H1 (cell line): Measurements from ENCODE around the gene MMP8. TPM values are rescaled to one million over a fixed set of nuclear protein-coding genes. Genes with fewer than 3 reads are reported as not detected.

Source experiments
- CTCF ChIA-PET: fragments of 300-600 bp; sonication (Branson Sonifier 250); formaldehyde crosslinking; loops from one replicate; lab custom pipeline; 2021; ENCODE audit not compliant: partially characterized antibody; lab: Charles Lee
- POLR2A ChIA-PET: fragments of 300-600 bp; sonication (Branson Sonifier 250); formaldehyde crosslinking; loops from one replicate; lab custom pipeline; 2021; ENCODE audit warnings: inconsistent platforms; ENCODE audit not compliant: partially characterized antibody; lab: Charles Lee
- DNase-seq, 2 experiments: peaks; one replicate each; pipeline versions ENCODE4 v3.0.0 to v3.0.0-alpha.2; 2010 to 2022; ENCODE audit warnings: low spot score in 2 of 2, low read depth in 1 of 2, mixed read lengths in 1 of 2
- FAIRE-seq: peaks from 2 replicates; lab custom pipeline; 2011; peaks lifted over from hg19 to GRCh38; lab: Jason Lieb, UNC
- H2AFZ ChIP-seq: 2 replicates; pipeline ENCODE4 v1.8.1; 2012; ENCODE audit warnings: low read length, inconsistent platforms
- H2AK5ac ChIP-seq: 2 replicates; pipeline ENCODE4 v1.6.1; 2013; ENCODE audit warnings: low read depth, low read length
- H2BK120ac ChIP-seq: replicated peaks from 2 replicates; pipeline ENCODE3; 2013; ENCODE audit warnings: low read depth, low read length, inconsistent platforms
- H2BK12ac ChIP-seq: 2 replicates; pipeline ENCODE4 v1.6.1; 2013; ENCODE audit warnings: low read depth, low read length
- H2BK15ac ChIP-seq: 2 replicates; pipeline ENCODE4 v1.6.1; 2013; ENCODE audit warnings: low read length
- H2BK20ac ChIP-seq: 2 replicates; pipeline ENCODE4 v1.6.1; 2013; ENCODE audit warnings: low read length
- H2BK5ac ChIP-seq: 2 replicates; pipeline ENCODE4 v1.6.1; 2013; ENCODE audit warnings: low read depth, low read length
- H3K14ac ChIP-seq: 2 replicates; pipeline ENCODE4 v1.6.1; 2013; ENCODE audit warnings: inconsistent platforms; ENCODE audit not compliant: insufficient read length
- H3K18ac ChIP-seq: 2 replicates; pipeline ENCODE4 v1.6.1; 2013; ENCODE audit warnings: low read length; ENCODE audit errors: extremely low read depth
- H3K23ac ChIP-seq: 2 replicates; pipeline ENCODE4 v1.6.1; 2013; ENCODE audit warnings: inconsistent platforms; ENCODE audit not compliant: insufficient read length
- H3K23me2 ChIP-seq: 2 replicates; pipeline ENCODE4 v1.6.1; 2013; ENCODE audit warnings: low read depth, low read length
- H3K27ac ChIP-seq: 2 replicates; pipeline ENCODE4 v1.6.1; 2011; ENCODE audit warnings: low read depth, low read length, inconsistent platforms
- H3K27me3 ChIP-seq, 4 experiments: replicated peaks in 1 of 4; 1 replicate in 1 of 4; 2 replicates in 3 of 4; pipeline versions ENCODE4 v1.6.1 to v1.8.1; 2011 to 2013; ENCODE audit warnings: low read length in 3 of 4, mild to moderate bottlenecking in 3 of 4, inconsistent platforms in 2 of 4, mixed read lengths in 2 of 4, moderate library complexity in 1 of 4; ENCODE audit not compliant: control insufficient read depth in 3 of 4, insufficient read depth in 3 of 4; ENCODE audit errors: extremely low read depth in 1 of 4
- H3K36me3 ChIP-seq, 4 experiments: 2 replicates each; pipeline versions ENCODE4 v1.6.1 to v1.8.1; 2011 to 2013; ENCODE audit warnings: mild to moderate bottlenecking in 4 of 4, low read length in 3 of 4, moderate library complexity in 2 of 4, control low read depth in 1 of 4, inconsistent platforms in 1 of 4; ENCODE audit not compliant: insufficient read depth in 4 of 4, control insufficient read depth in 2 of 4
- H3K4ac ChIP-seq: replicated peaks from 2 replicates; pipeline ENCODE3; 2013; ENCODE audit warnings: low read length, low read depth, mixed read lengths, inconsistent platforms; ENCODE audit not compliant: insufficient read length
- H3K4me1 ChIP-seq, 4 experiments: replicated peaks in 1 of 4; 1 replicate in 1 of 4; 2 replicates in 3 of 4; pipeline versions ENCODE4 v1.6.1 to v1.8.1; 2011 to 2013; ENCODE audit warnings: low read length in 3 of 4, inconsistent platforms in 2 of 4, mixed read lengths in 1 of 4; ENCODE audit not compliant: insufficient read depth in 4 of 4, control insufficient read depth in 3 of 4
- H3K4me2 ChIP-seq, 2 experiments: 2 replicates each; pipeline versions ENCODE4 v1.6.1 to v1.8.1; 2011 to 2013; ENCODE audit warnings: low read depth in 2 of 2, low read length in 2 of 2, control low read depth in 1 of 2, inconsistent platforms in 1 of 2, mild to moderate bottlenecking in 1 of 2; ENCODE audit not compliant: insufficient read depth in 1 of 2
- H3K4me3 ChIP-seq, 4 experiments: fragments of 200-600, 300-600 bp in 1 of 4; sonication (generic), shearing (Covaris generic), sonication (Bioruptor Twin) in 1 of 4; 2 replicates each; pipeline versions ENCODE4 v1.5.1 to v1.8.1; 2011 to 2016; ENCODE audit warnings: low read length in 4 of 4, low read depth in 3 of 4, control low read depth in 2 of 4, inconsistent platforms in 2 of 4, mild to moderate bottlenecking in 2 of 4, mixed read lengths in 1 of 4, moderate library complexity in 1 of 4; ENCODE audit not compliant: insufficient read depth in 2 of 4; ENCODE audit errors: extremely low read depth in 1 of 4
- H3K56ac ChIP-seq: replicated peaks from 2 replicates; pipeline ENCODE3; 2013; ENCODE audit warnings: low read depth, mild to moderate bottlenecking, mixed read lengths, low read length, inconsistent platforms; ENCODE audit not compliant: insufficient read length
- H3K79me1 ChIP-seq: 2 replicates; pipeline ENCODE4 v1.6.1; 2013; ENCODE audit warnings: low read depth, low read length, control low read depth
- H3K79me2 ChIP-seq, 2 experiments: 2 replicates each; pipeline versions ENCODE4 v1.6.1 to v1.8.1; 2012 to 2013; ENCODE audit warnings: low read length in 2 of 2, mild to moderate bottlenecking in 2 of 2, inconsistent platforms in 1 of 2; ENCODE audit not compliant: insufficient read depth in 2 of 2, control insufficient read depth in 1 of 2
- H3K9ac ChIP-seq, 4 experiments: replicated peaks in 1 of 4; 1 replicate in 1 of 4; 2 replicates in 3 of 4; pipeline versions ENCODE4 v1.6.1 to v1.8.1; 2011 to 2013; ENCODE audit warnings: low read depth in 3 of 4, low read length in 3 of 4, control low read depth in 2 of 4, mild to moderate bottlenecking in 2 of 4, moderate library complexity in 2 of 4, inconsistent platforms in 1 of 4; ENCODE audit errors: extremely low read depth in 1 of 4
- H3K9me3 ChIP-seq, 2 experiments: 2 replicates each; pipeline versions ENCODE4 v1.6.1 to v1.8.1; 2012 to 2013; ENCODE audit warnings: mild to moderate bottlenecking in 2 of 2, moderate library complexity in 2 of 2, control low read depth in 1 of 2, inconsistent platforms in 1 of 2, low read depth in 1 of 2, low read length in 1 of 2, mixed read lengths in 1 of 2; ENCODE audit not compliant: insufficient read depth in 2 of 2
- H4K20me1 ChIP-seq, 2 experiments: replicated peaks in 1 of 2; 2 replicates each; pipeline versions ENCODE3 to v1.8.1; 2011 to 2013; ENCODE audit warnings: inconsistent platforms in 2 of 2, low read length in 2 of 2, mild to moderate bottlenecking in 1 of 2; ENCODE audit not compliant: insufficient read depth in 2 of 2, control insufficient read depth in 1 of 2
- H4K5ac ChIP-seq: 2 replicates; pipeline ENCODE4 v1.6.1; 2013; ENCODE audit warnings: low read length, low read depth, mixed read lengths, inconsistent platforms; ENCODE audit not compliant: insufficient read length
- H4K8ac ChIP-seq: 2 replicates; pipeline ENCODE4 v1.8.0; 2013; ENCODE audit warnings: mild to moderate bottlenecking, moderate library complexity, low read length, inconsistent platforms; ENCODE audit not compliant: insufficient read depth; ENCODE audit errors: extremely low read depth
- H4K91ac ChIP-seq: replicated peaks from 2 replicates; pipeline ENCODE3; 2013; ENCODE audit warnings: low read length, mixed read lengths, inconsistent platforms; ENCODE audit not compliant: insufficient read length
- BACH1 ChIP-seq: IDR thresholded peaks from 2 replicates; pipeline ENCODE4 v1.6.1; 2012; ENCODE audit warnings: low read length, improper control_type of control experiment
- BCL11A ChIP-seq, 2 experiments: IDR thresholded peaks; one replicate each; pipeline ENCODE4 v1.6.1; 2011; ENCODE audit warnings: low read depth in 2 of 2, low read length in 2 of 2, mild to moderate bottlenecking in 2 of 2
- CBX8 ChIP-seq: fragments of 300-800, 300-1000 bp; sonication (generic); IDR thresholded peaks from 2 replicates; pipeline ENCODE4 v1.7.1; 2016; ENCODE audit warnings: low read depth, low read length, borderline replicate concordance
- CEBPB ChIP-seq: IDR thresholded peaks from 2 replicates; pipeline ENCODE4 v1.6.1; 2012; ENCODE audit warnings: low read depth, low read length
- CREB1 ChIP-seq: IDR thresholded peaks from 2 replicates; pipeline ENCODE4 v1.6.1; 2012; ENCODE audit warnings: inconsistent platforms
- EZH2 ChIP-seq: fragments of 200-600 bp; sonication (generic); IDR thresholded peaks from 2 replicates; pipeline ENCODE4 v1.7.1; 2012; ENCODE audit warnings: low read depth, mild to moderate bottlenecking, moderate library complexity, low read length, inconsistent platforms; ENCODE audit not compliant: severe bottlenecking
- HDAC6 ChIP-seq: IDR thresholded peaks from one replicate; pipeline ENCODE4 v1.7.1; 2012; ENCODE audit warnings: low read depth, mild to moderate bottlenecking, inconsistent platforms, low read length, moderate library complexity
- JUN ChIP-seq: IDR thresholded peaks from 2 replicates; pipeline ENCODE4 v1.6.1; 2011; ENCODE audit warnings: low read depth, mild to moderate bottlenecking, improper control_type of control experiment, low read length
- JUND ChIP-seq: IDR thresholded peaks from 2 replicates; pipeline ENCODE4 v1.6.1; 2011; ENCODE audit warnings: mild to moderate bottlenecking, improper control_type of control experiment, low read length
- MAFK ChIP-seq: IDR thresholded peaks from 2 replicates; pipeline ENCODE4 v1.6.1; 2012; ENCODE audit warnings: low read depth, mild to moderate bottlenecking, improper control_type of control experiment, low read length
- NRF1 ChIP-seq: IDR thresholded peaks from 2 replicates; pipeline ENCODE4 v1.6.1; 2011; ENCODE audit warnings: mild to moderate bottlenecking, low read depth, low read length, improper control_type of control experiment
- POLR2A ChIP-seq, 2 experiments: IDR thresholded peaks; 1 replicate in 1 of 2; 2 replicates in 1 of 2; pipeline ENCODE4 v1.6.1; 2011; ENCODE audit warnings: low read depth in 2 of 2, low read length in 2 of 2, mild to moderate bottlenecking in 2 of 2; ENCODE audit errors: control extremely low read depth in 1 of 2
- RNF2 ChIP-seq: fragments of 200-900, 300-1000 bp; sonication (generic); IDR thresholded peaks from 2 replicates; pipeline ENCODE4 v1.7.1; 2016; ENCODE audit warnings: borderline replicate concordance, low read depth, mild to moderate bottlenecking, antibody characterized with exemption, low read length; ENCODE audit not compliant: poor library complexity, severe bottlenecking; ENCODE audit errors: missing control alignments
- SP1 ChIP-seq: IDR thresholded peaks from 2 replicates; pipeline ENCODE4 v1.6.1; 2011; ENCODE audit warnings: low read depth, low read length
- SP2 ChIP-seq: IDR thresholded peaks from 2 replicates; pipeline ENCODE4 v1.6.1; 2012; ENCODE audit warnings: mild to moderate bottlenecking, low read length, inconsistent platforms
- SP4 ChIP-seq: IDR thresholded peaks from 2 replicates; pipeline ENCODE4 v1.6.1; 2012; ENCODE audit warnings: low read length, inconsistent platforms
- SUZ12 ChIP-seq: fragments of 200-600 bp; sonication (generic); IDR thresholded peaks from 2 replicates; pipeline ENCODE4 v1.6.1; 2012; ENCODE audit warnings: mild to moderate bottlenecking, inconsistent platforms, low read length, moderate library complexity, mixed read lengths
- polyA plus RNA-seq, 7 experiments: library from polyadenylated mRNA; depleted of rRNA in 3 of 7; stranded (reverse) in 5 of 7; unstranded in 2 of 7; fragments of >200 nt in 5 of 7; fragments of 200-250 nt in 2 of 7; gene quantifications; 1 replicate in 5 of 7; 2 replicates in 1 of 7; 4 replicates in 1 of 7; pipeline versions ENCODE4 v1.2.1 to v1.2.3, GENCODE V29; 2011 to 2013; ENCODE audit warnings: missing spikeins in 2 of 7, mixed read lengths in 2 of 7
- total RNA-seq: library from RNA; stranded (reverse); fragmentation: NEBNext Ultra II Directional; extraction: Animal tissue kit (Norgen Biotek cat#: 25700); gene quantifications from 2 replicates; pipeline ENCODE4 v1.2.1, GENCODE V29; 2021
- TF ChIP-seq, protein P1 (sequence below): IDR thresholded peaks from 2 replicates; pipeline ENCODE4 v1.6.1; 2012; ENCODE audit warnings: inconsistent platforms

MMP8 gene
- total and polyA plus RNA-seq, 2 of the 8 experiments (the other 6 are each of a cell fraction or from before 2014, with no cell fraction given) = not detected

DNA sequence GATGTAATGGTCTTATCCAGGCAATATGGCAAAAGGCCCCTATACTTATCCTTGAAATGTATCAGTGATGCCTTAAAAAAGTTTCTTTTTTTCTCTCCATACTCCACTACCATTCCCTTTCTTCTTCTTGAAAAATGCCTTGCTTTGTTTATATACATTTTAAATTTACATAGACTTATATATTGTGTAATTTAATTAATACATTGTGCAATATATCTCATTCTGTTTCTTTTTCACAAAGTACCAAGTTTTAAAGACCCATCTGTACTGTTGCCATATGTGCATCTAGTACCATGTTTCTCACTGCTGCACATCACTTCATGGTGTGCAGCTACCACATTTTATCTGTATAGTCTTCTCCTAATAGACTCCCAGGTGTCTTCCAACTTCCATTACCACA is 7.5 kb downstream of the MMP8 start:
- CTCF ChIA-PET = no interaction called here
- FAIRE-seq = no peak

More for the DNA sequence above, 7.5 kb downstream of the MMP8 start:
- Histone ChIP-seq H2BK12ac (no peak overlapping the region), H3K4me2 (no peak overlapping the region), H3K79me2 (no peaks in the 10 kb centered on the region), H2AFZ (no peak overlapping the region), H3K79me1 (no peaks in the 10 kb centered on the region), H2BK5ac (no peak overlapping the region), H4K20me1 (no peaks in the 10 kb centered on the region), H4K5ac (no peak overlapping the region), H3K27me3 (no peaks in the 10 kb centered on the region), H4K91ac (no peak overlapping the region), H4K8ac (no peak overlapping the region), H3K4me1 (no peaks in the 10 kb centered on the region), H2BK120ac (no peak overlapping the region), H2BK15ac (no peak overlapping the region), H2BK20ac (no peak overlapping the region), H3K27ac (no peak overlapping the region), H3K9ac (no peak overlapping the region), H3K14ac (no peak overlapping the region), H3K56ac (no peak overlapping the region), H3K4me3 (no peak overlapping the region), H3K23ac (no peak overlapping the region), H3K18ac (no peak overlapping the region), H2AK5ac (no peak overlapping the region), H3K9me3 (no peaks in the 10 kb centered on the region), H3K4ac (no peak overlapping the region), H3K23me2 (no peaks in the 10 kb centered on the region), H3K36me3 (no peaks in the 10 kb centered on the region)
- POLR2A ChIA-PET = no interaction called here
- no peak for DNase-seq
- no peak for TF ChIP-seq SP1
- no peak for TF ChIP-seq NRF1
- no peak for TF ChIP-seq POLR2A (IDR thresholded peaks at IDR 0.05; ENCODE audit: control extremely low read depth in 1 of 2, low read depth in 2 of 2, low read length in 2 of 2)
- TF ChIP-seq CREB1 = no peak
- TF ChIP-seq SUZ12 = no peak
- TF ChIP-seq EZH2 = no peak
- TF ChIP-seq HDAC6 = no peak
- TF ChIP-seq, protein P1, sequence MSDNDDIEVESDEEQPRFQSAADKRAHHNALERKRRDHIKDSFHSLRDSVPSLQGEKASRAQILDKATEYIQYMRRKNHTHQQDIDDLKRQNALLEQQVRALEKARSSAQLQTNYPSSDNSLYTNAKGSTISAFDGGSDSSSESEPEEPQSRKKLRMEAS = no peak
- no peak for TF ChIP-seq CBX8
- no peak for TF ChIP-seq BCL11A (IDR thresholded peaks at IDR 0.05; ENCODE audit: low read depth in 2 of 2, low read length in 2 of 2)
- TF ChIP-seq CEBPB = no peak
- no peak for TF ChIP-seq JUND
- no peak for TF ChIP-seq RNF2
- TF ChIP-seq MAFK = no peak
- TF ChIP-seq JUN = no peak
- no peak for TF ChIP-seq SP2
- no peak for TF ChIP-seq SP4
- TF ChIP-seq BACH1 = no peak
